Hematopoietic multipotent progenitor cell treated with erythropoietin and hydrocortisone succinate and interleukin-3 and kit ligand, for 17 days (in vitro differentiated cells): ENCODE data around the gene KCNJ6.

Experiments used
- DNase-seq: peaks from one replicate; pipeline ENCODE4 v3.0.0-alpha.2; 2015; ENCODE audit warnings: low spot score

Gene KCNJ6

GRCh38 chr21:37565530-37566223 lies 350.6 kb downstream of the KCNJ6 start:
- no peak for DNase-seq

- no peak for DNase-seq
These were observed 351.2 kb downstream of the KCNJ6 start for GRCh38 chr21:37564924-37565529.

- DNase-seq, result peak; percentile 92
These were observed 351.8 kb downstream of the KCNJ6 start for GRCh38 chr21:37564341-37564923.

GRCh38 chr21:37563641-37564340 lies 352.5 kb downstream of the KCNJ6 start:
- DNase-seq, result peak; percentile 95

GRCh38 chr21:37562920-37563640 lies 353.2 kb downstream of the KCNJ6 start:
- DNase-seq, result no peak

GRCh38 chr21:37561941-37562919 lies 354.0 kb downstream of the KCNJ6 start:
- no peak for DNase-seq

- no peak for DNase-seq
These were observed 354.8 kb downstream of the KCNJ6 start for GRCh38 chr21:37561506-37561905.

- no peak for DNase-seq
These were observed 355.9 kb downstream of the KCNJ6 start for GRCh38 chr21:37560385-37560784.

GRCh38 chr21:37558676-37559211 lies 357.5 kb downstream of the KCNJ6 start:
- DNase-seq, result no peak
